Lower lobe of right lung (tissue), 2 donors: Measurements from ENCODE around the gene CMC1. TPM values are rescaled to one million over a fixed set of nuclear protein-coding genes. Genes with fewer than 3 reads are reported as not detected.

ENCODE experiments used
- ATAC-seq, 2 donors: fragments of 200-7000 bp; cut with Tn5 transposase; one replicate each; pipeline ENCODE4 v1.9.1; 2020 to 2022; ENCODE audit warnings: mild to moderate bottlenecking in 2 of 2, moderate library complexity in 2 of 2
- DNase-seq: peaks from one replicate; pipeline ENCODE4 v3.0.0-alpha.2; 2020
- H3K27ac ChIP-seq: fragments of 200-600 bp; one replicate; pipeline ENCODE4 v1.8.0; 2022
- H3K27me3 ChIP-seq: fragments of 200-600 bp; one replicate; pipeline ENCODE4 v1.8.0; 2022; ENCODE audit warnings: low read depth
- H3K36me3 ChIP-seq: fragments of 200-600 bp; one replicate; pipeline ENCODE4 v1.8.0; 2022; ENCODE audit warnings: mild to moderate bottlenecking
- H3K4me1 ChIP-seq: fragments of 200-600 bp; one replicate; pipeline ENCODE4 v1.8.0; 2022
- H3K4me3 ChIP-seq: fragments of 200-600 bp; one replicate; pipeline ENCODE4 v1.8.0; 2022; ENCODE audit warnings: mild to moderate bottlenecking
- H3K9me3 ChIP-seq: fragments of 200-600 bp; one replicate; pipeline ENCODE4 v1.8.0; 2022
- CTCF ChIP-seq: fragments of 200-600 bp; IDR thresholded peaks from one replicate; pipeline ENCODE4 v1.8.0; 2022; ENCODE audit warnings: antibody characterized with exemption, mild to moderate bottlenecking
- intact Hi-C: fragments of 100-400 bp; cut with DNase I; formaldehyde crosslinking; loops from one replicate; pipeline ENCODE4 v1.11.0; 2022
- total RNA-seq: library from RNA; stranded (reverse); fragmentation: NEBNext Ultra II Directional; extraction: Animal tissue kit (Norgen Biotek cat#: 25700); gene quantifications from one replicate; pipeline ENCODE4 v1.2.1, GENCODE V29; 2021
- donor health status: DM: no; HTN: yes; CAD: no; lungs with severe emphysema.

Gene CMC1
- total RNA-seq, 1 donor from 2014 or later, result 23.6 TPM

GRCh38 chr3:28320981-28321380 is 79.6 kb downstream of the CMC1 start:
- DNase-seq (no peak), ATAC-seq (no peak)
- no peak for TF ChIP-seq CTCF
- Histone ChIP-seq H3K36me3 (peaks cover 63% of the 10 kb centered on the region), H3K4me1 (no peaks in the 10 kb centered on the region), H3K27me3 (no peaks in the 10 kb centered on the region), H3K27ac (no peak overlapping the region), H3K4me3 (no peak overlapping the region), H3K9me3 (no peaks in the 10 kb centered on the region)
- intact Hi-C loops, result no loop called here

GRCh38 chr3:28322464-28322863 is 81.0 kb downstream of the CMC1 start:
- ATAC-seq (no peak), DNase-seq (no peak)
- Histone ChIP-seq H3K27me3 (no peaks in the 10 kb centered on the region), H3K27ac (no peak overlapping the region), H3K4me3 (no peak overlapping the region), H3K36me3 (peaks cover 72% of the 10 kb centered on the region), H3K4me1 (no peaks in the 10 kb centered on the region), H3K9me3 (no peaks in the 10 kb centered on the region)
- intact Hi-C loops, result no loop called here
- no peak for TF ChIP-seq CTCF

- no peaks in the 10 kb centered on the region for H3K27me3 ChIP-seq
- no peak for TF ChIP-seq CTCF
- peaks cover 58% of the 10 kb centered on the region for H3K36me3 ChIP-seq
- ATAC-seq, result peak; percentile 72 to 76
- intact Hi-C loops, result no loop called here
- H3K4me3 ChIP-seq, result no peak overlapping the region
- no peak overlapping the region for H3K27ac ChIP-seq
- no peak for DNase-seq
- no peaks in the 10 kb centered on the region for H3K9me3 ChIP-seq
- no peaks in the 10 kb centered on the region for H3K4me1 ChIP-seq
Measured at GRCh38 chr3:28326458-28326926, 85.1 kb downstream of the CMC1 start.

GRCh38 chr3:28328188-28329151 is 87.1 kb downstream of the CMC1 start:
- no peaks in the 10 kb centered on the region for H3K4me1 ChIP-seq
- DNase-seq (no peak), ATAC-seq (peak in 1 of 2 donors; percentile 49)
- intact Hi-C loops, result no loop called here
- H3K27ac ChIP-seq, result no peak overlapping the region
- H3K4me3 ChIP-seq, result no peak overlapping the region
- no peaks in the 10 kb centered on the region for H3K9me3 ChIP-seq
- peak; percentile 68 for TF ChIP-seq CTCF
- H3K36me3 ChIP-seq, result peaks cover 57% of the 10 kb centered on the region
- no peaks in the 10 kb centered on the region for H3K27me3 ChIP-seq

GRCh38 chr3:28334552-28334951 is 93.1 kb downstream of the CMC1 start:
- intact Hi-C loops, result no loop called here
- no peak for TF ChIP-seq CTCF
- Histone ChIP-seq H3K27ac (no peak overlapping the region), H3K36me3 (peaks cover 73% of the 10 kb centered on the region), H3K4me1 (no peaks in the 10 kb centered on the region), H3K27me3 (no peaks in the 10 kb centered on the region), H3K4me3 (no peak overlapping the region), H3K9me3 (no peaks in the 10 kb centered on the region)
- DNase-seq (no peak), ATAC-seq (no peak)
